ENCODE data around the gene RARS2. TPM values are rescaled to one million over a fixed set of nuclear protein-coding genes. Genes with fewer than 3 reads are reported as not detected.

RARS2 gene
- polyA plus RNA-seq, 2 of the 4 experiments (the other 2 are of a cell fraction) = 14.6 to 23.7 TPM

DNA sequence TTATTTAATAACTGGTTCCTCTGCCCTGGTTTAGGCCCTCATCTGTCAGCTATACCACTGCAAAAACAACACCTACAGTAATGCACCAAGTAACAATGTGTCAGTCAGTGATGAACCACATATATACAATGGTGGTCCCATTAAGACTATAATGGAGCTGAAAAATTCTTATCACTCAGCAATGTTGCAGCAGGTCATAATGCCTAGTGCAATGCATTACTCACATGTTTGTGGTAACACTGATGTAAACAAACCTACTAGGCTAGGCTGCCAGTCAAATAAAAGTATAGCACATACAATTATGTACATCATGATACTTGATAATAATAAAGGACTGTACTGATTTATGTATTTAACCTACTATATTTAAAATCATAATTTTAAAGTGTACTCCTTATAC, 31.3 kb downstream of the RARS2 start:
- H3K9me3 ChIP-seq = no peaks in the 10 kb centered on the region
- FAIRE-seq = no peak
- POLR2A ChIA-PET = no interaction called here
- H3K4me2 ChIP-seq = no peak overlapping the region
- no peak for DNase-seq (ENCODE audit: low read depth in 1 of 2, low spot score in 1 of 2)
- CTCF ChIA-PET = no interaction called here
- TF ChIP-seq SREBF2 (IDR thresholded peaks at IDR 0.05) = no peak
- no peak overlapping the region for H3K27ac ChIP-seq
- no peak for ATAC-seq
- no peak overlapping the region for H3K4me3 ChIP-seq
- H3K4me1 ChIP-seq = no peaks in the 10 kb centered on the region

DNA sequence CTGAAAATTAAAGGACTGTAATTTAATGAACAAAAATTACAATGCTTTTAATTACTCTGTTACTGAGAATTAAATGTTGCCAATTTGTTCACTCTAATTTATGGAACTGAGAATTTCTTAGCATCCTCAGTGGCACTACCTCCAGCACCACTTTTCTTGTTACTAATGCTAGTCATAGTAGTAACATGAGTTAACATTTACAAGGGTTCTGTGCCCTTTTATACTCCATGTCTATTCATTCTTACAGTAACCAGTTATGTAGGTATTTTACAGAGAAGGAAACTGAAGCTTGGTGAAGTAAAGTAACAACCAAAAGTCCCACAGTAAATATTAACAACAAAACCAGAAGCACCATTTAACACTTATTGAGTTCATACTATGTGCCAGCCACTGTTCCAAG, 34.3 kb downstream of the RARS2 start:
- no peaks in the 10 kb centered on the region for H3K4me1 ChIP-seq
- FAIRE-seq = no peak
- DNase-seq (ENCODE audit: low read depth in 1 of 2, low spot score in 1 of 2) = no peak
- H3K27ac ChIP-seq = no peak overlapping the region
- ATAC-seq = no peak
- ChIA-PET POLR2A (no interaction called here), CTCF (no interaction called here)
- no peak overlapping the region for H3K4me2 ChIP-seq
- H3K4me3 ChIP-seq = no peak overlapping the region
- H3K9me3 ChIP-seq = no peaks in the 10 kb centered on the region
- TF ChIP-seq, protein P1, sequence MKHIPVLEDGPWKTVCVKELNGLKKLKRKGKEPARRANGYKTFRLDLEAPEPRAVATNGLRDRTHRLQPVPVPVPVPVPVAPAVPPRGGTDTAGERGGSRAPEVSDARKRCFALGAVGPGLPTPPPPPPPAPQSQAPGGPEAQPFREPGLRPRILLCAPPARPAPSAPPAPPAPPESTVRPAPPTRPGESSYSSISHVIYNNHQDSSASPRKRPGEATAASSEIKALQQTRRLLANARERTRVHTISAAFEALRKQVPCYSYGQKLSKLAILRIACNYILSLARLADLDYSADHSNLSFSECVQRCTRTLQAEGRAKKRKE (CRISPR knock-in tag; IDR thresholded peaks at IDR 0.05; ENCODE audit: low read depth) = no peak

DNA sequence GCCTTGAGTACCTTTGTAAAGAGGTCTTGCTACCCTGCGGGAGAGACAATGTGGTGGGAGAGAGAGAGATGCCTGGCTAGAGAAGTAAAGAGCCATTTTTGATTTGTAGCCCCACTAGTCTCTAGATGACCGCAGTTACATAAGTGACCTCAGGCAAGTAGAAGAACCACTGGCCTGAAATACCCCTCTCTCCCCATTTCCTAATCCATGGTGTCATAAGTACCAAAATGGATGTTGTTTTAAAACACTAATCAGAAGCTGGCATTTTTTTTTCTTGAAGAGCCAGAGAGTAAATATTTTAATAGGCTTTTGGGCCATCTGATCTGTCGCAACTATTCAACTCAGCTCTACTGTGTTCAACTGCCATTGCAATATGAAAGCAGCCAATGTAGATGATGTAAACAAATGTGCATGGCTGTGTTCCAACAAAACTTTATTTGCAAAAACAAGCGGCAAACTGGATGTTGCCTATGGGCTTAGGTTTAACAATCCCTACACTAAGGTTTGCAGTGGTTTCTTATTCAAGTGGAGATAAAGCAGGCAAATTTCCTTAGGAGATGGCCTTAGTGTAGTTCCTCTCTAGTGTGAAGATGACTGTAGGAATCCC, 36.5 kb downstream of the RARS2 start:
- no peak for FAIRE-seq
- 94% methylated on average over 4 of the region's 4 CpGs for WGBS (ENCODE audit: missing lambda C conversion rate)
- POLR2A ChIA-PET = no interaction called here

More for the DNA sequence above, 36.5 kb downstream of the RARS2 start:
- TF ChIP-seq POLR2A (IDR thresholded peaks at IDR 0.05; ENCODE audit: low read length) = no peak
- TF ChIP-seq, protein P1 (CRISPR knock-in tag; IDR thresholded peaks at IDR 0.05; ENCODE audit: low read depth) = no peak
- no peak for TF ChIP-seq HDAC2 (IDR thresholded peaks at IDR 0.05)
- TF ChIP-seq RAD21 (conservative IDR thresholded peaks at IDR 0.05 in 1 of 2, IDR thresholded peaks at IDR 0.05 in 1 of 2) = no peak
- TF ChIP-seq KDM5A (IDR thresholded peaks at IDR 0.05) = no peak
- TF ChIP-seq, protein P2, sequence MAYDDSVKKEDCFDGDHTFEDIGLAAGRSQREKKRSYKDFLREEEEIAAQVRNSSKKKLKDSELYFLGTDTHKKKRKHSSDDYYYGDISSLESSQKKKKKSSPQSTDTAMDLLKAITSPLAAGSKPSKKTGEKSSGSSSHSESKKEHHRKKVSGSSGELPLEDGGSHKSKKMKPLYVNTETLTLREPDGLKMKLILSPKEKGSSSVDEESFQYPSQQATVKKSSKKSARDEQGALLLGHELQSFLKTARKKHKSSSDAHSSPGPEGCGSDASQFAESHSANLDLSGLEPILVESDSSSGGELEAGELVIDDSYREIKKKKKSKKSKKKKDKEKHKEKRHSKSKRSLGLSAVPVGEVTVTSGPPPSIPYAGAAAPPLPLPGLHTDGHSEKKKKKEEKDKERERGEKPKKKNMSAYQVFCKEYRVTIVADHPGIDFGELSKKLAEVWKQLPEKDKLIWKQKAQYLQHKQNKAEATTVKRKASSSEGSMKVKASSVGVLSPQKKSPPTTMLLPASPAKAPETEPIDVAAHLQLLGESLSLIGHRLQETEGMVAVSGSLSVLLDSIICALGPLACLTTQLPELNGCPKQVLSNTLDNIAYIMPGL (CRISPR knock-in tag; IDR thresholded peaks at IDR 0.05; ENCODE audit: borderline replicate concordance) = no peak
- TF ChIP-seq NR3C1 (IDR thresholded peaks at IDR 0.05) = no peak
- TF ChIP-seq, protein P3, sequence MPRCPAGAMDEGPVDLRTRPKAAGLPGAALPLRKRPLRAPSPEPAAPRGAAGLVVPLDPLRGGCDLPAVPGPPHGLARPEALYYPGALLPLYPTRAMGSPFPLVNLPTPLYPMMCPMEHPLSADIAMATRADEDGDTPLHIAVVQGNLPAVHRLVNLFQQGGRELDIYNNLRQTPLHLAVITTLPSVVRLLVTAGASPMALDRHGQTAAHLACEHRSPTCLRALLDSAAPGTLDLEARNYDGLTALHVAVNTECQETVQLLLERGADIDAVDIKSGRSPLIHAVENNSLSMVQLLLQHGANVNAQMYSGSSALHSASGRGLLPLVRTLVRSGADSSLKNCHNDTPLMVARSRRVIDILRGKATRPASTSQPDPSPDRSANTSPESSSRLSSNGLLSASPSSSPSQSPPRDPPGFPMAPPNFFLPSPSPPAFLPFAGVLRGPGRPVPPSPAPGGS (IDR thresholded peaks at IDR 0.05) = no peak
- TF ChIP-seq, protein P4, sequence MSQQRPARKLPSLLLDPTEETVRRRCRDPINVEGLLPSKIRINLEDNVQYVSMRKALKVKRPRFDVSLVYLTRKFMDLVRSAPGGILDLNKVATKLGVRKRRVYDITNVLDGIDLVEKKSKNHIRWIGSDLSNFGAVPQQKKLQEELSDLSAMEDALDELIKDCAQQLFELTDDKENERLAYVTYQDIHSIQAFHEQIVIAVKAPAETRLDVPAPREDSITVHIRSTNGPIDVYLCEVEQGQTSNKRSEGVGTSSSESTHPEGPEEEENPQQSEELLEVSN (IDR thresholded peaks at IDR 0.05; ENCODE audit: borderline replicate concordance, low read depth) = no peak
- TF ChIP-seq, protein P5, sequence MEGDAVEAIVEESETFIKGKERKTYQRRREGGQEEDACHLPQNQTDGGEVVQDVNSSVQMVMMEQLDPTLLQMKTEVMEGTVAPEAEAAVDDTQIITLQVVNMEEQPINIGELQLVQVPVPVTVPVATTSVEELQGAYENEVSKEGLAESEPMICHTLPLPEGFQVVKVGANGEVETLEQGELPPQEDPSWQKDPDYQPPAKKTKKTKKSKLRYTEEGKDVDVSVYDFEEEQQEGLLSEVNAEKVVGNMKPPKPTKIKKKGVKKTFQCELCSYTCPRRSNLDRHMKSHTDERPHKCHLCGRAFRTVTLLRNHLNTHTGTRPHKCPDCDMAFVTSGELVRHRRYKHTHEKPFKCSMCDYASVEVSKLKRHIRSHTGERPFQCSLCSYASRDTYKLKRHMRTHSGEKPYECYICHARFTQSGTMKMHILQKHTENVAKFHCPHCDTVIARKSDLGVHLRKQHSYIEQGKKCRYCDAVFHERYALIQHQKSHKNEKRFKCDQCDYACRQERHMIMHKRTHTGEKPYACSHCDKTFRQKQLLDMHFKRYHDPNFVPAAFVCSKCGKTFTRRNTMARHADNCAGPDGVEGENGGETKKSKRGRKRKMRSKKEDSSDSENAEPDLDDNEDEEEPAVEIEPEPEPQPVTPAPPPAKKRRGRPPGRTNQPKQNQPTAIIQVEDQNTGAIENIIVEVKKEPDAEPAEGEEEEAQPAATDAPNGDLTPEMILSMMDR (IDR thresholded peaks at IDR 0.05) = no peak
- TF ChIP-seq ZC3H11A (IDR thresholded peaks at IDR 0.05) = no peak
- TF ChIP-seq, protein P6, sequence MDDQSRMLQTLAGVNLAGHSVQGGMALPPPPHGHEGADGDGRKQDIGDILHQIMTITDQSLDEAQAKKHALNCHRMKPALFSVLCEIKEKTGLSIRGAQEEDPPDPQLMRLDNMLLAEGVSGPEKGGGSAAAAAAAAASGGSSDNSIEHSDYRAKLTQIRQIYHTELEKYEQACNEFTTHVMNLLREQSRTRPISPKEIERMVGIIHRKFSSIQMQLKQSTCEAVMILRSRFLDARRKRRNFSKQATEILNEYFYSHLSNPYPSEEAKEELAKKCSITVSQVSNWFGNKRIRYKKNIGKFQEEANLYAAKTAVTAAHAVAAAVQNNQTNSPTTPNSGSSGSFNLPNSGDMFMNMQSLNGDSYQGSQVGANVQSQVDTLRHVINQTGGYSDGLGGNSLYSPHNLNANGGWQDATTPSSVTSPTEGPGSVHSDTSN (IDR thresholded peaks at IDR 0.05) = no peak
- ATAC-seq (no peak), DNase-seq (ENCODE audit: low read depth in 1 of 2, low spot score in 1 of 2) (no peak)
- no peaks in the 10 kb centered on the region for H3K9me3 ChIP-seq
- no peak overlapping the region for H3K4me3 ChIP-seq
- H3K27ac ChIP-seq = no peak overlapping the region
- no peaks in the 10 kb centered on the region for H3K4me1 ChIP-seq
- no peak overlapping the region for H3K4me2 ChIP-seq
- CTCF ChIA-PET = no interaction called here

Measured in A549 (cell line).